ENCODE measurements around the gene PSMD9.

The PSMD9 gene

GRCh38 chr12:121939992-121940766, 51.6 kb downstream of the PSMD9 start:
- TF ChIP-seq, protein P1, sequence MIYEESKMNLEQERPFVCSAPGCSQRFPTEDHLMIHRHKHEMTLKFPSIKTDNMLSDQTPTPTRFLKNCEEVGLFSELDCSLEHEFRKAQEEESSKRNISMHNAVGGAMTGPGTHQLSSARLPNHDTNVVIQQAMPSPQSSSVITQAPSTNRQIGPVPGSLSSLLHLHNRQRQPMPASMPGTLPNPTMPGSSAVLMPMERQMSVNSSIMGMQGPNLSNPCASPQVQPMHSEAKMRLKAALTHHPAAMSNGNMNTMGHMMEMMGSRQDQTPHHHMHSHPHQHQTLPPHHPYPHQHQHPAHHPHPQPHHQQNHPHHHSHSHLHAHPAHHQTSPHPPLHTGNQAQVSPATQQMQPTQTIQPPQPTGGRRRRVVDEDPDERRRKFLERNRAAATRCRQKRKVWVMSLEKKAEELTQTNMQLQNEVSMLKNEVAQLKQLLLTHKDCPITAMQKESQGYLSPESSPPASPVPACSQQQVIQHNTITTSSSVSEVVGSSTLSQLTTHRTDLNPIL (CRISPR knock-in tag; IDR thresholded peaks at IDR 0.05; ENCODE audit: low read depth), result peak; percentile 73; the same call in 1 of the 2 replicates
- TF ChIP-seq CSDC2 (CRISPR knock-in tag; IDR thresholded peaks at IDR 0.05), result 0 out of 2 replicates have a peak, but pooled peaks have one; percentile 50
- TF ChIP-seq GLIS3 (CRISPR knock-in tag; IDR thresholded peaks at IDR 0.05), result no peak
- TF ChIP-seq ISL1 (CRISPR knock-in tag; IDR thresholded peaks at IDR 0.05), result peak; percentile 95
- ATAC-seq, result no peak

DNA sequence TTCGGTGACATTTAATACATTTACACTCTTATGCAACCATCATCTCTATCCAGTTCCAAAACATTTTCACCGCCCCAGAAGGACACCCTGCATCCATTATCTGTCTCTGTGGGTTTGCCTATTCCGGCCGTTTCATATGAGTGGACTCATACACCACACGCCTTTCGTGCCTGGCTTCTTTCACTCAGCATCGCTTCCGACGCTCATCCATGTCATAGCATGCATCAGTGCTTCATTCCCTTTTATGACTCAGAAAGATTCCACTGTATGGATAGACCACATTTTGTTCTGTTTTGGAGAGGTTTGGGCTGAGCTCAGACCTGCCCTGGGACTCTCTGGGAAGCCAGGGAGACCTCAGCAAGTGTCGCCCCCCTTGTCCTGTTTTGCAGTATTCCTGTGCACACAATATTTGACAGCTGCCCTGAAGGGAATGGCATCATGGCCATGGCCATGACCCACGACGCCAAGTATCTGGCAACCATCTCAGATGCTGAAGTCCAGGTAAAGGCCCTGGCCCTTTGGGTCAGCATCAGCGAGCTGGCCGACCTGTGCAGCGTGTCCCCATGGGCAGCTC, 53.6 kb downstream of the PSMD9 start:
- ATAC-seq, result peak; percentile 95
- TF ChIP-seq ZNF70 (CRISPR knock-in tag; IDR thresholded peaks at IDR 0.05), result no peak
- peak; percentile 99 for TF ChIP-seq TOX (CRISPR knock-in tag; IDR thresholded peaks at IDR 0.05; ENCODE audit: borderline replicate concordance)
- TF ChIP-seq CSDC2 (CRISPR knock-in tag; IDR thresholded peaks at IDR 0.05), result peak; percentile 95
- TF ChIP-seq PATZ1 (CRISPR knock-in tag; IDR thresholded peaks at IDR 0.05; ENCODE audit: borderline replicate concordance), result peak; percentile 84
- TF ChIP-seq ZNF565 (CRISPR knock-in tag; conservative IDR thresholded peaks at IDR 0.05; ENCODE audit: low read depth), result no peak
- peak; percentile 57 for TF ChIP-seq ISL1 (CRISPR knock-in tag; IDR thresholded peaks at IDR 0.05)
- TF ChIP-seq, protein P1 (CRISPR knock-in tag; IDR thresholded peaks at IDR 0.05; ENCODE audit: low read depth), result peak; percentile 70; the same call in 1 of the 2 replicates
- peak; percentile 98 for TF ChIP-seq ZC3H10 (CRISPR knock-in tag; IDR thresholded peaks at IDR 0.05)
- no peak for TF ChIP-seq GLIS3 (CRISPR knock-in tag; IDR thresholded peaks at IDR 0.05)
- peak; percentile 83 for TF ChIP-seq RARB (CRISPR knock-in tag; IDR thresholded peaks at IDR 0.05)
- TF ChIP-seq, protein P2, sequence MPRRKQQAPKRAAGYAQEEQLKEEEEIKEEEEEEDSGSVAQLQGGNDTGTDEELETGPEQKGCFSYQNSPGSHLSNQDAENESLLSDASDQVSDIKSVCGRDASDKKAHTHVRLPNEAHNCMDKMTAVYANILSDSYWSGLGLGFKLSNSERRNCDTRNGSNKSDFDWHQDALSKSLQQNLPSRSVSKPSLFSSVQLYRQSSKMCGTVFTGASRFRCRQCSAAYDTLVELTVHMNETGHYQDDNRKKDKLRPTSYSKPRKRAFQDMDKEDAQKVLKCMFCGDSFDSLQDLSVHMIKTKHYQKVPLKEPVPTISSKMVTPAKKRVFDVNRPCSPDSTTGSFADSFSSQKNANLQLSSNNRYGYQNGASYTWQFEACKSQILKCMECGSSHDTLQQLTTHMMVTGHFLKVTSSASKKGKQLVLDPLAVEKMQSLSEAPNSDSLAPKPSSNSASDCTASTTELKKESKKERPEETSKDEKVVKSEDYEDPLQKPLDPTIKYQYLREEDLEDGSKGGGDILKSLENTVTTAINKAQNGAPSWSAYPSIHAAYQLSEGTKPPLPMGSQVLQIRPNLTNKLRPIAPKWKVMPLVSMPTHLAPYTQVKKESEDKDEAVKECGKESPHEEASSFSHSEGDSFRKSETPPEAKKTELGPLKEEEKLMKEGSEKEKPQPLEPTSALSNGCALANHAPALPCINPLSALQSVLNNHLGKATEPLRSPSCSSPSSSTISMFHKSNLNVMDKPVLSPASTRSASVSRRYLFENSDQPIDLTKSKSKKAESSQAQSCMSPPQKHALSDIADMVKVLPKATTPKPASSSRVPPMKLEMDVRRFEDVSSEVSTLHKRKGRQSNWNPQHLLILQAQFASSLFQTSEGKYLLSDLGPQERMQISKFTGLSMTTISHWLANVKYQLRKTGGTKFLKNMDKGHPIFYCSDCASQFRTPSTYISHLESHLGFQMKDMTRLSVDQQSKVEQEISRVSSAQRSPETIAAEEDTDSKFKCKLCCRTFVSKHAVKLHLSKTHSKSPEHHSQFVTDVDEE (CRISPR knock-in tag; IDR thresholded peaks at IDR 0.05), result no peak
- peak; percentile 31; the same call in 1 of the 2 replicates for TF ChIP-seq TCF4 (CRISPR knock-in tag; IDR thresholded peaks at IDR 0.05; ENCODE audit: borderline replicate concordance)
- TF ChIP-seq ZFP3 (CRISPR knock-in tag; IDR thresholded peaks at IDR 0.05), result peak; percentile 83; the same call in 1 of the 2 replicates
- no peak for TF ChIP-seq PPARA (CRISPR knock-in tag; IDR thresholded peaks at IDR 0.05; ENCODE audit: borderline replicate concordance)
- TF ChIP-seq OSR1 (CRISPR knock-in tag; IDR thresholded peaks at IDR 0.05), result peak; percentile 90

DNA sequence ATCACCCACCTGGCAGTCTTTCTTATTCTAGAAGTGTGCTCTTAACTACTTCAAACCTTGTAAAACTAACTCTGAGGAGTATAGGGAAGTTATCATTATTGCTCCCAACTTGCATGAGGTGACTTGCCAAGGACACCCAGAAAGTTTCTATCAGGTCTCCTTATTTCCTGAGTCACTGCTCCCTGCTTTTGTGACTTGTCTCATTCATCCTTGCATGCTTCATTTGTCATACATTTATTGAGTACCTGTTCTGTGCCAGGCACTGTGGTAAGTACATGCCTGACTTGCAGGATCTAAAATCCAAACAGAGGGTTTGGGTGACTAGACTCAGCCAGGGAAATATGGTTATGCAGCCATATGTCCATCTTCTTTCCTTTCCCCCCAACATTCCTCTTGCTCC, 55.3 kb downstream of the PSMD9 start:
- ATAC-seq, result no peak
- TF ChIP-seq ZNF565 (CRISPR knock-in tag; conservative IDR thresholded peaks at IDR 0.05; ENCODE audit: low read depth), result no peak
- no peak for TF ChIP-seq BACH2 (CRISPR knock-in tag; IDR thresholded peaks at IDR 0.05; ENCODE audit: borderline replicate concordance)
- no peak for TF ChIP-seq ZC3H10 (CRISPR knock-in tag; IDR thresholded peaks at IDR 0.05)
- no peak for TF ChIP-seq ESRRG (CRISPR knock-in tag; IDR thresholded peaks at IDR 0.05)
- TF ChIP-seq, protein P2 (CRISPR knock-in tag; IDR thresholded peaks at IDR 0.05), result no peak
